ENCODE measurements around the gene IFFO2.

Gene IFFO2

GRCh38 chr1:18951416-18951815 is 5.1 kb downstream of the IFFO2 start:
- no peak for TF ChIP-seq EP300 (IDR thresholded peaks at IDR 0.05; ENCODE audit: borderline replicate concordance)
- TF ChIP-seq YY1 (IDR thresholded peaks at IDR 0.05; ENCODE audit: low read depth), result no peak
- TF ChIP-seq FOXM1 (IDR thresholded peaks at IDR 0.05; ENCODE audit: borderline replicate concordance, low read depth), result no peak
- no peak for TF ChIP-seq TEAD4 (IDR thresholded peaks at IDR 0.05)
- TF ChIP-seq EGR1 (IDR thresholded peaks at IDR 0.05), result no peak
- TF ChIP-seq MAX (IDR thresholded peaks at IDR 0.05), result no peak
- TF ChIP-seq TCF12 (IDR thresholded peaks at IDR 0.05; ENCODE audit: low read depth), result no peak
- no peak for TF ChIP-seq RAD21 (IDR thresholded peaks at IDR 0.05; ENCODE audit: low read depth)
- TF ChIP-seq NFIC (IDR thresholded peaks at IDR 0.05), result no peak
- TF ChIP-seq ZBTB7A (IDR thresholded peaks at IDR 0.05; ENCODE audit: low read depth), result no peak
- no peak for TF ChIP-seq CEBPB (IDR thresholded peaks at IDR 0.05)
- no peak for TF ChIP-seq USF1 (IDR thresholded peaks at IDR 0.05)

- TF ChIP-seq RAD21 (IDR thresholded peaks at IDR 0.05; ENCODE audit: low read depth) (no peak), YY1 (IDR thresholded peaks at IDR 0.05; ENCODE audit: low read depth) (no peak), CREB1 (IDR thresholded peaks at IDR 0.05; ENCODE audit: low read depth) (no peak), EGR1 (IDR thresholded peaks at IDR 0.05) (no peak), TCF12 (IDR thresholded peaks at IDR 0.05; ENCODE audit: low read depth) (no peak), FOXM1 (IDR thresholded peaks at IDR 0.05; ENCODE audit: borderline replicate concordance, low read depth) (no peak), USF1 (IDR thresholded peaks at IDR 0.05) (no peak), EP300 (IDR thresholded peaks at IDR 0.05; ENCODE audit: borderline replicate concordance) (no peak), CEBPB (IDR thresholded peaks at IDR 0.05) (no peak), TEAD4 (IDR thresholded peaks at IDR 0.05) (no peak), TAF1 (IDR thresholded peaks at IDR 0.05; ENCODE audit: low read depth) (no peak), MAX (IDR thresholded peaks at IDR 0.05) (no peak), REST (IDR thresholded peaks at IDR 0.05; ENCODE audit: low read depth) (no peak)
Measured at GRCh38 chr1:18950401-18951026, 6.0 kb downstream of the IFFO2 start.

GRCh38 chr1:18949686-18950400 is 6.6 kb downstream of the IFFO2 start:
- no peak for TF ChIP-seq ZBTB7A (IDR thresholded peaks at IDR 0.05; ENCODE audit: low read depth)
- TF ChIP-seq NFIC (IDR thresholded peaks at IDR 0.05), result no peak
- no peak for TF ChIP-seq TEAD4 (IDR thresholded peaks at IDR 0.05)
- no peak for TF ChIP-seq USF1 (IDR thresholded peaks at IDR 0.05)

- TF ChIP-seq EP300 (IDR thresholded peaks at IDR 0.05; ENCODE audit: borderline replicate concordance) (no peak), MAX (IDR thresholded peaks at IDR 0.05) (no peak), TEAD4 (IDR thresholded peaks at IDR 0.05) (no peak), EGR1 (IDR thresholded peaks at IDR 0.05) (no peak), CREB1 (IDR thresholded peaks at IDR 0.05; ENCODE audit: low read depth) (no peak), RAD21 (IDR thresholded peaks at IDR 0.05; ENCODE audit: low read depth) (no peak)
Measured at GRCh38 chr1:18948913-18949685, 7.4 kb downstream of the IFFO2 start.

- no peak for TF ChIP-seq NFIC (IDR thresholded peaks at IDR 0.05)
- TF ChIP-seq REST (IDR thresholded peaks at IDR 0.05; ENCODE audit: low read depth), result no peak
- no peak for TF ChIP-seq ZBTB7A (IDR thresholded peaks at IDR 0.05; ENCODE audit: low read depth)
- no peak for TF ChIP-seq TCF12 (IDR thresholded peaks at IDR 0.05; ENCODE audit: low read depth)
- TF ChIP-seq EP300 (IDR thresholded peaks at IDR 0.05; ENCODE audit: borderline replicate concordance), result no peak
- TF ChIP-seq YY1 (IDR thresholded peaks at IDR 0.05; ENCODE audit: low read depth), result no peak
- no peak for TF ChIP-seq FOXM1 (IDR thresholded peaks at IDR 0.05; ENCODE audit: borderline replicate concordance, low read depth)
- TF ChIP-seq TEAD4 (IDR thresholded peaks at IDR 0.05), result no peak
- TF ChIP-seq CEBPB (IDR thresholded peaks at IDR 0.05), result no peak
- TF ChIP-seq CREB1 (IDR thresholded peaks at IDR 0.05; ENCODE audit: low read depth), result no peak
- no peak for TF ChIP-seq EGR1 (IDR thresholded peaks at IDR 0.05)
- TF ChIP-seq USF1 (IDR thresholded peaks at IDR 0.05), result no peak
- TF ChIP-seq MAX (IDR thresholded peaks at IDR 0.05), result no peak
Measured at GRCh38 chr1:18948048-18948912, 8.2 kb downstream of the IFFO2 start.

Measured in Ishikawa (cell line).